Stimulated activated CD4-positive, alpha-beta T cell treated with anti-CD3 and anti-CD28 coated beads, Interleukin-1b, Interleukin-23, amount 100 ng/mL, for 24 hours (primary cell): ENCODE data around the gene ZDHHC7.

Source experiments
- DNase-seq, 4 experiments: peaks; one replicate each; pipeline ENCODE4 v3.0.0-alpha.2; 2020; ENCODE audit warnings: low read depth in 4 of 4, low spot score in 1 of 4

Gene ZDHHC7

GRCh38 chr16:84999857-85000480 is 11.4 kb downstream of the ZDHHC7 start:
- DNase-seq: no peak

GRCh38 chr16:84999200-84999599 is 12.1 kb downstream of the ZDHHC7 start:
- DNase-seq: no peak

GRCh38 chr16:84996365-84996764 is 15.0 kb downstream of the ZDHHC7 start:
- no peak for DNase-seq

GRCh38 chr16:84995663-84996062 is 15.7 kb downstream of the ZDHHC7 start:
- DNase-seq: peak in 1 of 4 experiments; percentile 19

- DNase-seq: no peak
These were observed 17.4 kb downstream of the ZDHHC7 start for GRCh38 chr16:84993926-84994325.

GRCh38 chr16:84992717-84993075 is 18.6 kb downstream of the ZDHHC7 start:
- DNase-seq: no peak

- no peak for DNase-seq
These were observed 20.6 kb downstream of the ZDHHC7 start for GRCh38 chr16:84990782-84991181.

- DNase-seq: no peak
These were observed 21.4 kb downstream of the ZDHHC7 start for GRCh38 chr16:84989749-84990620.

- no peak for DNase-seq
These were observed 22.8 kb downstream of the ZDHHC7 start for GRCh38 chr16:84988328-84989080.

GRCh38 chr16:84986879-84987278 is 24.5 kb downstream of the ZDHHC7 start:
- no peak for DNase-seq

GRCh38 chr16:84986102-84986501 is 25.2 kb downstream of the ZDHHC7 start:
- peak in 2 of 4 experiments; percentile 8 to 36 for DNase-seq

GRCh38 chr16:84985079-84986065 is 26.0 kb downstream of the ZDHHC7 start:
- no peak for DNase-seq

GRCh38 chr16:84982434-84982833 is 28.9 kb downstream of the ZDHHC7 start:
- no peak for DNase-seq

- no peak for DNase-seq
These were observed 31.8 kb downstream of the ZDHHC7 start for GRCh38 chr16:84979516-84979915.

GRCh38 chr16:84976644-84977400 is 34.5 kb downstream of the ZDHHC7 start:
- DNase-seq: no peak

GRCh38 chr16:84975522-84975921 is 35.8 kb downstream of the ZDHHC7 start:
- no peak for DNase-seq

GRCh38 chr16:84975066-84975465 is 36.3 kb downstream of the ZDHHC7 start:
- DNase-seq: no peak

- DNase-seq: no peak
These were observed 37.4 kb downstream of the ZDHHC7 start for GRCh38 chr16:84973776-84974523.

- DNase-seq: no peak
These were observed 38.1 kb downstream of the ZDHHC7 start for GRCh38 chr16:84973236-84973635.
